Right lung (tissue), 10 donors: Measurements from ENCODE around the gene KLF4. TPM values are rescaled to one million over a fixed set of nuclear protein-coding genes. Genes with fewer than 3 reads are reported as not detected.
"Not testable (repeated sequence)": the region's sequence is repeated elsewhere in the genome, so short reads cannot be mapped to it uniquely, and the experiment has no call there.

Experiments used
- DNase-seq, 2 donors: peaks; one replicate each; pipeline ENCODE4 v3.0.0-alpha.2; 2013
- long read RNA-seq, 8 donors: transcript quantifications; one replicate each; lab custom pipeline, GENCODE V29; 2026
- polyA plus RNA-seq, 5 donors: library from polyadenylated mRNA; unstranded; fragments of 120-200 nt; gene quantifications; one replicate each; pipeline versions ENCODE4 v1.2.1 to v1.2.3, GENCODE V29; 2013; ENCODE audit warnings: inconsistent platforms in 1 of 5, low replicate concordance in 1 of 5; ENCODE audit not compliant: insufficient read length in 5 of 5, insufficient read depth in 1 of 5

KLF4 gene
- 10 to 100 TPM; 19.0 to 51.1 (median 45.6) TPM for polyA plus RNA-seq
- long read RNA-seq, donor 1, partial matches to known transcripts, result 0 of 6 reads
- long read RNA-seq, donor 1, other reads (novel, unspliced or antisense), result 0 of 6 reads
- long read RNA-seq, donor 2, partial matches to known transcripts, result 16 of 18 reads
- long read RNA-seq, donor 2, other reads (novel, unspliced or antisense), result 0 of 18 reads
- long read RNA-seq, donor 3, partial matches to known transcripts, result 0 of 4 reads
- long read RNA-seq, donor 3, other reads (novel, unspliced or antisense), result 0 of 4 reads
- long read RNA-seq, donor 4, partial matches to known transcripts, result 0 of 4 reads
- long read RNA-seq, donor 4, other reads (novel, unspliced or antisense), result 0 of 4 reads
- long read RNA-seq, donor 5, transcript KLF4-201 (5 exons, 2,813 nt), result major isoform, 5 of 6 reads
- long read RNA-seq, donor 5, partial matches to known transcripts, result 0 of 6 reads
- long read RNA-seq, donor 5, other reads (novel, unspliced or antisense), result 0 of 6 reads
- long read RNA-seq, donor 6, partial matches to known transcripts, result 0 of 7 reads
- long read RNA-seq, donor 6, other reads (novel, unspliced or antisense), result 0 of 7 reads
- long read RNA-seq, donor 7, transcript KLF4-201 (5 exons, 2,813 nt), result major isoform, 5 of 15 reads
- long read RNA-seq, donor 7, partial matches to known transcripts, result 7 of 15 reads
- long read RNA-seq, donor 7, other reads (novel, unspliced or antisense), result 0 of 15 reads
- long read RNA-seq, donor 8, partial matches to known transcripts, result 0 of 4 reads
- long read RNA-seq, donor 8, other reads (novel, unspliced or antisense), result 0 of 4 reads

- peak; percentile 93 to 94 for DNase-seq
Observed at GRCh38 chr9:107489687-107490605, at the start of gene KLF4. Gene KLF4, minus strand, starts transcription at chr9:107489769. Its CDS starts 597 bp downstream, at chr9:107489172.

GRCh38 chr9:107536462-107536861 lies 46.9 kb upstream of the KLF4 start:
- no peak for DNase-seq

DNA sequence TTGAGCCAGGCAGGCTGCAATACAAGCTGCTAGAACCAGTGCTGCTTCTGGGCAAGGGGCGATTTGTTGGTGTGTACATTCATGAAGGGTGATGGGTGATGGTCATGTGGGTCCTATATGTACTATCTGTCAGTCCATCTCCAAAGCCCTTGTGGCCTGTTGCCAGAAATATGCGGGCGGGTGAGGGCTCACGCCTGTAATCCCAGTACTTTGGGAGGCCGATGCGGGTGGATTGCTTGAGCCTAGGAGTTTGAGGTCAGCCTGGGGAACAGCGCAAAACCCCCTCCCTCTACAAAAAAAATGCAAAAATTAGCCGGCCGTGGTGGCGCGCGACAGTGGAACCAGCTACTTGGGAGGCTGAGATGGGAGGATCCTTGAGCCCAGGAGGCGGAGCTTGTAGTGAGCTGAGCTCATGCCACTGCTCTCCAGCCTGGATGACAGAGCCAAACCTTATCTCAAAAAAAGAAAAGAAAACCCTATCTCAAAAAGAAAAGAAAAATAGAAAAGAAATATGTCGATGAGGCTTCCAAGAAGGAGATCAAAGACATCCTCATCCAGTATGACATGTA lies 45.0 kb upstream of the KLF4 start:
- no peak for DNase-seq

DNA sequence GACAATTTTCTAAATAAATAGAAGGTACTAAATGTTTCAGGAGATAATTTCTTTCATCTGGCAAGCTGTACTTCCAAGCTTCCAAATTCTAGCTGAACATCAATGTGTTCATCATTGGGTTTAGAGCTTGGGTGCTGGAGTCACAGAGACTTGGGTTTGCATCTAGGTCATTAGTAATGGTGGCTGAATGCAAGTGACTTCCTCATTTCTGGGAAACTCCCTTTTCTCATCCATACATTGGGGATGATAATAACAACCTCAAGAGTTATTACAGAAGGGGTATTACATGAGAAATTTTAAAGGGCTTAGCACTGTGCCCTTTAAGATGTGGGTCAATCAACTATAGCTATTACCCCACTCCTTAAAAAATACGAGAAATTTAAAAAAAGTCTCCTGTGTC lies 41.1 kb upstream of the KLF4 start:
- DNase-seq, result no peak

DNA sequence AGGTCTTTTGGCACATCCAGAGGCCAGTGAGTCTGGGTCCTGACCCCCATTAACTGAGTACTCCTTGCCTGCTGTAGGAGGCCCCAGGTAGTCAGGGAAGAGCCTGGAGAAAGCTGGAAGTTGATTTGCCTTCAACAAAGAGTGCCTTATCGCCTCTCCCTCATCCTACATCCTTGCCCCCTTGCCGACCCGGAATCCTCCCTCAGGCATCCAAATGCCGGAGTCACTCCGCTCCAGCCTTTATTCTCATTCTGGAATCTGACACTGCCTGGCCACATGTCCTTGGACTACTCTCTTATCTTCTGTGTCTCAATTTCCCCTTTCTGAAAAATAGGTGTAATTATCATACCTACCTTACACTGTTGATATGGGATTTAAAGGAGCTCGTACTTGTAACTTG lies 39.1 kb upstream of the KLF4 start:
- DNase-seq, result no peak

DNA sequence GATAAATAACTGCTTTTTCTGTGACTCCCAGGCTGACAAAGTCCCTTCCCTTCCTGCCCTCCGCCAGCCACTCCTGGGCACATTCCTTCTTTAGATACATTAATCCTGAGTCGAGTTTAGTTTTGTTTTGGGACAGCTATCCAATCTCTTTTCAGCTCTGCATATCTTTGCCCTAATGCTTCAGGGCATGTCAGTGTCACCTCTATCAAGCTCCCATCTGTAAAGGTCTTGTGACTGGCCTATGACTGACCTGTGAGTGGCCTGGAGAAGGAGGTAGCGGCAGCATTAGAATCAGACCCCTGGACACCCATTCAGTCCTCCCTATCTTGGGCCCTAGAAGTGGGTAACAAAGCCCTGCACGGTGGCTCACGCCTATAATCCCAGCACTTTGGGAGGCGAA lies 34.0 kb upstream of the KLF4 start:
- DNase-seq, result no peak

GRCh38 chr9:107520186-107520585 lies 30.6 kb upstream of the KLF4 start:
- no peak for DNase-seq

- no peak for DNase-seq
Observed at GRCh38 chr9:107518037-107518807, 28.7 kb upstream of the KLF4 start.

- no peak for DNase-seq
Observed at GRCh38 chr9:107513464-107514100, 24.0 kb upstream of the KLF4 start.

GRCh38 chr9:107504585-107505455 lies 15.3 kb upstream of the KLF4 start:
- no peak for DNase-seq

DNA sequence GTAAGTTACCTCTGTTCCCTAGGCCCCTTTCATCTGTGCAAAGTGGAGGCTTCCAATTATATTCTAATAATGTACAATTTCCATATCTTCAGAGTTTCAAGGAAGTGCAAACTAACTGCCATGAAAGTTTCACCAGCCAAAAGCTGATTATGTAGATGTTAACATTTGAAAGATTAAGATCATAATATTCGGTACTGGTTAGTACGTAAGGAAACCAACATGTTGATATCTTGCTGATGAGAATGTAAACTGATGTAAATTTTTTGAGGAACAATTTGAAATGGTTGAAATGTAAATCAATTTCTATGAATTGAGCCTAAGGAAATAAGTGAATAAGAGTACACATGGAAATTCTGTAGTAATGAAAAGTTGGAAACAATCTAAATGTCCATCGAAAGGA lies 12.9 kb upstream of the KLF4 start:
- DNase-seq, result no peak

- DNase-seq, result not testable (repeated sequence)
Observed at GRCh38 chr9:107500421-107501200, 11.0 kb upstream of the KLF4 start.

DNA sequence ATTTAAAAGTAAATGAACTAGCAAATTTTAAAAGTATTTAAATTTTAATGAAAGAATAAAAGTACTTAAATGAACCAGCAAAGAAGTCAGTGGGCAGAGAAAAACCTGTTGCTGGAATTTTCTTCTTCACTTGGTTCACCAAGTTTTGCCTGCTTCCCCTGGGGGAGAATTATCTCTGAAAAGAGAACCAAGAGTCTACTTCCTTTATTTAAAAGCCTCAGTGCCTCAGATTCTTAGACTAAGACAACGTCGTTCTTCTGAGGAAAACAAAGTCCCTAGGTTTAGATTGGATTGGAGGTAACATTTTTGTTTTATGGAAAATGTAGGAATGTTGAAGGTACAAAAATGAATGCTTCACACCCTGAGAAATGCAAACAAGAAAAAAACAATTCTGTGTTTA lies 7.4 kb upstream of the KLF4 start:
- DNase-seq, result no peak

- DNase-seq, result no peak
Observed at GRCh38 chr9:107492381-107492970, 2.9 kb upstream of the KLF4 start.

GRCh38 chr9:107491081-107492053 lies 1.8 kb upstream of the KLF4 start:
- DNase-seq, result peak in 1 of 2 donors; percentile 54

GRCh38 chr9:107490606-107490970 lies 1.0 kb upstream of the KLF4 start:
- not testable (repeated sequence) for DNase-seq
